Measurements from ENCODE around the gene HOXC11. TPM values are rescaled to one million over a fixed set of nuclear protein-coding genes. Genes with fewer than 3 reads are reported as not detected.

Gene HOXC11
- total RNA-seq, 6 experiments from 2014 or later = 0.09 to 2.2 (median 1.8) TPM

- DNase-seq = no peak
Measured at GRCh38 chr12:54004063-54004840, 31.3 kb downstream of the HOXC11 start.

DNA sequence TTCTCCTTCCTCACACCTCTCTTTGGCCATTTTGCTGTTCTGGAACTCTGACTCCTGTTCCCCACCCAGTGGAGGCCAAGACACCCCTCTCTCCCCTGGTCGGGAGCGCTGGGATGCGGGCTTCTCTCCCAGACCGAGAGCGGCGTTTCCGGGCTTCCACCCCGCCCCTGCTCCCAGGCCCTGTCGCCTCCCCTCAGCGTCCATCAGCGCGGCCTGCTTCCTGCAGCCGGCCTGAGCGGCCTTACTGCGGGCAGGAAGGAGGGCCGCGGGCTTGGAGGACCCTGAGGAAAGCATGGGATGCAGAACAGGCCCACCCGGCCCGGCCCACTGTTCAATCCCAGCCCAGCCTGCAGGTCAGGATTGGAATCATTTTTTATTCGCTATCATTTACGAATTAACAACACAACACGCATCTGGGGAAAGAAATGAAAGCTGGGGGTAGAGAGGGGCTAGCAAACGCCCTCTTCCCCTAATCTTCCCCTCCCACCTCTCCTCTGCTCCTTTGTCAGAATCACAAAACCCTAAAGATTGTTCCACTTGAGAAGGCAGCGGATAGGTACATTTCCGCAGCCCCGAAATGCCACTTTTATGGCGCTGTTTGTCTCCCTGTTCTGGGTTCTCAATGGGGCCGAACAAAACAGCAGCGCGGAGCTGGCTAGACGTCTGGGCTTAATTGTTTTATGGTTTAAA is 32.1 kb downstream of the HOXC11 start:
- H3K27me3 Mint-ChIP-seq (ENCODE audit: insufficient read depth) = peaks cover 71% of the 10 kb centered on the region
- no peaks in the 10 kb centered on the region for H3K36me3 Mint-ChIP-seq (ENCODE audit: low read depth)
- TF ChIP-seq CTCF (IDR thresholded peaks at IDR 0.05) = no peak
- no peaks in the 10 kb centered on the region for H3K9me3 Mint-ChIP-seq
- no peak overlapping the region for H3K27ac Mint-ChIP-seq
- H3K4me1 Mint-ChIP-seq (ENCODE audit: low read depth) = peaks cover 6% of the 10 kb centered on the region
- H3K4me3 Mint-ChIP-seq = no peak overlapping the region
- DNase-seq = no peak

More at GRCh38 chr12:54004063-54004840, 31.3 kb downstream of the HOXC11 start:
- no peak overlapping the region for H3K4me3 Mint-ChIP-seq
- H3K4me1 Mint-ChIP-seq (ENCODE audit: low read depth) = peaks cover 6% of the 10 kb centered on the region
- TF ChIP-seq CTCF (IDR thresholded peaks at IDR 0.05) = peak; percentile 43; the same call in 1 of the 2 replicates
- H3K9me3 Mint-ChIP-seq = no peaks in the 10 kb centered on the region
- H3K36me3 Mint-ChIP-seq (ENCODE audit: low read depth) = no peaks in the 10 kb centered on the region
- no peak overlapping the region for H3K27ac Mint-ChIP-seq
- H3K27me3 Mint-ChIP-seq (ENCODE audit: insufficient read depth) = peaks cover 68% of the 10 kb centered on the region

DNA sequence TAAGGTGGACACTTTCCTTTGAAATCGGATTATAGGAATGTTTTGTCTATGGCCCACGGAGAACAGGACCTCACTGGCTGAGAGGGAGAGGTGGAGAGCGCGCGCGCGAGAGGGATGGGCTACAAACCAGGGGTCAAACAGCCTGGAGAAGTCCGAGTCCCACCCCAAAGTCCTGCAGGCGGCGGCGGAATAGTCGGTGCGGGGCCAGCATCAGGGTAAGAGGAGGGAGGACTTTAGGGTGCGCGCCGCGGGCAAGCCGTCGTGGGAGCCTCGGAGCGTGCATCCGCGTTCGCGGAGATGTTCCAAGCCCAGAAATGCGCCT is 32.6 kb downstream of the HOXC11 start:
- peaks cover 71% of the 10 kb centered on the region for H3K27me3 Mint-ChIP-seq (ENCODE audit: insufficient read depth)
- peaks cover 6% of the 10 kb centered on the region for H3K4me1 Mint-ChIP-seq (ENCODE audit: low read depth)
- DNase-seq = no peak
- no peak for TF ChIP-seq CTCF (IDR thresholded peaks at IDR 0.05)
- H3K27ac Mint-ChIP-seq = no peak overlapping the region
- no peaks in the 10 kb centered on the region for H3K36me3 Mint-ChIP-seq (ENCODE audit: low read depth)
- no peaks in the 10 kb centered on the region for H3K9me3 Mint-ChIP-seq
- H3K4me3 Mint-ChIP-seq = no peak overlapping the region

GRCh38 chr12:54005853-54006558 is 33.1 kb downstream of the HOXC11 start:
- H3K4me3 Mint-ChIP-seq = peak overlapping the region; percentile 53; the same call in 1 of the 2 replicates
- no peak overlapping the region for H3K27ac Mint-ChIP-seq

More at GRCh38 chr12:54005853-54006558, 33.1 kb downstream of the HOXC11 start:
- no peaks in the 10 kb centered on the region for H3K36me3 Mint-ChIP-seq (ENCODE audit: low read depth)
- DNase-seq = peak; percentile 49
- H3K9me3 Mint-ChIP-seq = no peaks in the 10 kb centered on the region
- H3K27me3 Mint-ChIP-seq (ENCODE audit: insufficient read depth) = peaks cover 73% of the 10 kb centered on the region
- peak; percentile 98 for TF ChIP-seq CTCF (IDR thresholded peaks at IDR 0.05)
- peaks cover 8% of the 10 kb centered on the region for H3K4me1 Mint-ChIP-seq (ENCODE audit: low read depth)

Data from HFFc6 (cell line).